Measurements from ENCODE around the gene CLINT1. TPM values are rescaled to one million over a fixed set of nuclear protein-coding genes. Genes with fewer than 3 reads are reported as not detected.
A peak's percentile ranks its signal among the peaks of the same experiment; 100 is the strongest.

Gene CLINT1
- total and polyA plus RNA-seq, 2 experiments from 2014 or later, result 71.7 to 101 TPM

DNA sequence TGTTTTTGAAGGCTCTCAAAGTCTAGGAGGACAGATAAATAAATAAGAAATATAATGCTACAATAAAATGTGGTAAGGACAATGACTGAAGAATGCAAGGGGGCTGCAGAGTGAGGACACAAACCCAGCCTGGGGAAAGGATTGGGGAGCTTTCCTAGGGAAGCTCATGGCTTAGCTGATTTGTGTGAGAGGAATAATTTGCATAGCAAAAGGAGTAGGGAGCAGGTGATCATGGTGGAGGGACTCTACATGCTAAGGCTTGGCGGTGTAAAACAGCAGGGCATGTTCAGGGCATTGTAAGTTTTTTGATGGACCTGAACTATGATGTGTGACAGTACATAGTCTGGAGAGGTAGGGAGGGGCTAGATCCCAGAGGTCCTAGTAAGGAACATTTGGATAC lies 49.5 kb upstream of the CLINT1 start:
- Mint-ChIP-seq H3K9me3 (no peaks in the 10 kb centered on the region; the same call in 2 of the 3 replicates), H3K4me1 (peaks cover 15% of the 10 kb centered on the region), H3K27ac (no peak overlapping the region), H3K36me3 (ENCODE audit: low read depth) (no peaks in the 10 kb centered on the region), H3K27me3 (ENCODE audit: insufficient read depth, low read depth, poor library complexity) (peaks cover 11% of the 10 kb centered on the region), H3K4me3 (no peak overlapping the region)
- no peaks in the 10 kb centered on the region for H3K36me3 ChIP-seq (ENCODE audit: insufficient read depth)
- DNase-seq (ENCODE audit: low spot score) (no peak), ATAC-seq (peak; percentile 73)
- H3K79me2 ChIP-seq (replicated peaks; ENCODE audit: insufficient read depth), result no peaks in the 10 kb centered on the region
- no peak overlapping the region for H2AFZ ChIP-seq
- no peak for TF ChIP-seq CTCF (conservative IDR thresholded peaks at IDR 0.05; ENCODE audit: low read depth in 2 of 2)
- no peak for TF ChIP-seq JUNB (IDR thresholded peaks at IDR 0.05; ENCODE audit: unreplicated experiment)
- no peak for TF ChIP-seq POLR2AphosphoS5 (IDR thresholded peaks at IDR 0.05; ENCODE audit: low read depth)
- TF ChIP-seq, protein P1, sequence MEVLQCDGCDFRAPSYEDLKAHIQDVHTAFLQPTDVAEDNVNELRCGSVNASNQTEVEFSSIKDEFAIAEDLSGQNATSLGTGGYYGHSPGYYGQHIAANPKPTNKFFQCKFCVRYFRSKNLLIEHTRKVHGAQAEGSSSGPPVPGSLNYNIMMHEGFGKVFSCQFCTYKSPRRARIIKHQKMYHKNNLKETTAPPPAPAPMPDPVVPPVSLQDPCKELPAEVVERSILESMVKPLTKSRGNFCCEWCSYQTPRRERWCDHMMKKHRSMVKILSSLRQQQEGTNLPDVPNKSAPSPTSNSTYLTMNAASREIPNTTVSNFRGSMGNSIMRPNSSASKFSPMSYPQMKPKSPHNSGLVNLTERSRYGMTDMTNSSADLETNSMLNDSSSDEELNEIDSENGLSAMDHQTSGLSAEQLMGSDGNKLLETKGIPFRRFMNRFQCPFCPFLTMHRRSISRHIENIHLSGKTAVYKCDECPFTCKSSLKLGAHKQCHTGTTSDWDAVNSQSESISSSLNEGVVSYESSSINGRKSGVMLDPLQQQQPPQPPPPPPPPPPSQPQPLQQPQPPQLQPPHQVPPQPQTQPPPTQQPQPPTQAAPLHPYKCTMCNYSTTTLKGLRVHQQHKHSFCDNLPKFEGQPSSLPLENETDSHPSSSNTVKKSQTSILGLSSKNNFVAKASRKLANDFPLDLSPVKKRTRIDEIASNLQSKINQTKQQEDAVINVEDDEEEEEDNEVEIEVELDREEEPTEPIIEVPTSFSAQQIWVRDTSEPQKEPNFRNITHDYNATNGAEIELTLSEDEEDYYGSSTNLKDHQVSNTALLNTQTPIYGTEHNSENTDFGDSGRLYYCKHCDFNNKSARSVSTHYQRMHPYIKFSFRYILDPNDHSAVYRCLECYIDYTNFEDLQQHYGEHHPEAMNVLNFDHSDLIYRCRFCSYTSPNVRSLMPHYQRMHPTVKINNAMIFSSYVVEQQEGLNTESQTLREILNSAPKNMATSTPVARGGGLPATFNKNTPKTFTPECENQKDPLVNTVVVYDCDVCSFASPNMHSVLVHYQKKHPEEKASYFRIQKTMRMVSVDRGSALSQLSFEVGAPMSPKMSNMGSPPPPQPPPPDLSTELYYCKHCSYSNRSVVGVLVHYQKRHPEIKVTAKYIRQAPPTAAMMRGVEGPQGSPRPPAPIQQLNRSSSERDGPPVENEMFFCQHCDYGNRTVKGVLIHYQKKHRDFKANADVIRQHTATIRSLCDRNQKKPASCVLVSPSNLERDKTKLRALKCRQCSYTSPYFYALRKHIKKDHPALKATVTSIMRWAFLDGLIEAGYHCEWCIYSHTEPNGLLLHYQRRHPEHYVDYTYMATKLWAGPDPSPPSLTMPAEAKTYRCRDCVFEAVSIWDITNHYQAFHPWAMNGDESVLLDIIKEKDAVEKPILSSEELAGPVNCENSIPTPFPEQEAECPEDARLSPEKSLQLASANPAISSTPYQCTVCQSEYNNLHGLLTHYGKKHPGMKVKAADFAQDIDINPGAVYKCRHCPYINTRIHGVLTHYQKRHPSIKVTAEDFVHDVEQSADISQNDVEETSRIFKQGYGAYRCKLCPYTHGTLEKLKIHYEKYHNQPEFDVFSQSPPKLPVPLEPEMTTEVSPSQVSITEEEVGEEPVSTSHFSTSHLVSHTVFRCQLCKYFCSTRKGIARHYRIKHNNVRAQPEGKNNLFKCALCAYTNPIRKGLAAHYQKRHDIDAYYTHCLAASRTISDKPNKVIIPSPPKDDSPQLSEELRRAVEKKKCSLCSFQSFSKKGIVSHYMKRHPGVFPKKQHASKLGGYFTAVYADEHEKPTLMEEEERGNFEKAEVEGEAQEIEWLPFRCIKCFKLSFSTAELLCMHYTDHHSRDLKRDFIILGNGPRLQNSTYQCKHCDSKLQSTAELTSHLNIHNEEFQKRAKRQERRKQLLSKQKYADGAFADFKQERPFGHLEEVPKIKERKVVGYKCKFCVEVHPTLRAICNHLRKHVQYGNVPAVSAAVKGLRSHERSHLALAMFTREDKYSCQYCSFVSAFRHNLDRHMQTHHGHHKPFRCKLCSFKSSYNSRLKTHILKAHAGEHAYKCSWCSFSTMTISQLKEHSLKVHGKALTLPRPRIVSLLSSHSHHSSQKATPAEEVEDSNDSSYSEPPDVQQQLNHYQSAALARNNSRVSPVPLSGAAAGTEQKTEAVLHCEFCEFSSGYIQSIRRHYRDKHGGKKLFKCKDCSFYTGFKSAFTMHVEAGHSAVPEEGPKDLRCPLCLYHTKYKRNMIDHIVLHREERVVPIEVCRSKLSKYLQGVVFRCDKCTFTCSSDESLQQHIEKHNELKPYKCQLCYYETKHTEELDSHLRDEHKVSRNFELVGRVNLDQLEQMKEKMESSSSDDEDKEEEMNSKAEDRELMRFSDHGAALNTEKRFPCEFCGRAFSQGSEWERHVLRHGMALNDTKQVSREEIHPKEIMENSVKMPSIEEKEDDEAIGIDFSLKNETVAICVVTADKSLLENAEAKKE (CRISPR knock-in tag; IDR thresholded peaks at IDR 0.05), result no peak
- TF ChIP-seq CREB1 (CRISPR knock-in tag; IDR thresholded peaks at IDR 0.05; ENCODE audit: low read depth), result no peak
- no peak for TF ChIP-seq STAT1 (IDR thresholded peaks at IDR 0.05; ENCODE audit: unreplicated experiment)
- TF ChIP-seq EZH2 (IDR thresholded peaks at IDR 0.05; ENCODE audit: low read depth, unreplicated experiment), result no peak
- TF ChIP-seq ETS1 (IDR thresholded peaks at IDR 0.05), result no peak
- TF ChIP-seq REST (IDR thresholded peaks at IDR 0.05; ENCODE audit: unreplicated experiment), result no peak
- no peak for TF ChIP-seq EZH2phosphoT487 (IDR thresholded peaks at IDR 0.05; ENCODE audit: unreplicated experiment)
- TF ChIP-seq ZNF331 (CRISPR knock-in tag; IDR thresholded peaks at IDR 0.05; ENCODE audit: low read depth), result no peak
- H3K4me2 ChIP-seq, result no peak overlapping the region
- H4K20me1 ChIP-seq (replicated peaks; ENCODE audit: insufficient read depth), result no peaks in the 10 kb centered on the region
- H3K9me2 ChIP-seq (ENCODE audit: insufficient read depth), result no peaks in the 10 kb centered on the region
- no peaks in the 10 kb centered on the region for H3K4me1 ChIP-seq (ENCODE audit: insufficient read depth)
- H3F3A ChIP-seq (replicated peaks; ENCODE audit: low read depth), result no peaks in the 10 kb centered on the region
- H3K4me3 ChIP-seq, result no peak overlapping the region
- H3K27me3 ChIP-seq (ENCODE audit: insufficient read depth), result no peaks in the 10 kb centered on the region
- no peak overlapping the region for H3K27ac ChIP-seq (ENCODE audit: low read depth)
